ENCODE data around the gene ABHD17A.

- TF ChIP-seq EZH2 (IDR thresholded peaks at IDR 0.05; ENCODE audit: low read length, missing control alignments) (no peak), CTCF (conservative IDR thresholded peaks at IDR 0.05 in 1 of 2, IDR thresholded peaks at IDR 0.05 in 1 of 2; ENCODE audit: low read depth in 1 of 2, low read length in 2 of 2) (no peak)
Measured at GRCh38 chr19:1865172-1866010, 19.9 kb downstream of the ABHD17A start.
